Pancreas (tissue), 10 donors: Measurements from ENCODE around the gene NUDT17. TPM values are rescaled to one million over a fixed set of nuclear protein-coding genes. Genes with fewer than 3 reads are reported as not detected.

Source experiments
- ATAC-seq, 4 donors: fragments of 200-7000 bp; cut with Tn5 transposase; one replicate each; pipeline versions ENCODE4 v1.8.0 to v1.9.1; 2020; ENCODE audit warnings: mild to moderate bottlenecking in 4 of 4, moderate library complexity in 4 of 4
- DNase-seq, 6 donors: peaks; one replicate each; pipeline ENCODE4 v3.0.0-alpha.2; 2020
- FAIRE-seq: peaks from 2 replicates; lab custom pipeline; 2012; peaks lifted over from hg19 to GRCh38; lab: Jason Lieb, UNC
- H3K27ac ChIP-seq, 4 donors: fragments of 200-600 bp; sonication (generic); 1 replicate in 3 of 4; 2 replicates in 1 of 4; pipeline versions ENCODE4 v1.5.0 to v1.8.0; 2020
- H3K27me3 ChIP-seq, 4 donors: fragments of 200-600 bp; one replicate each; pipeline ENCODE4 v1.8.0; 2021
- H3K36me3 ChIP-seq, 3 donors: fragments of 200-600 bp; sonication (generic) in 1 of 3; one replicate each; pipeline versions ENCODE4 v1.5.0 to v1.8.0; 2020 to 2021
- H3K4me1 ChIP-seq, 3 donors: fragments of 200-600 bp; one replicate each; pipeline ENCODE4 v1.8.0; 2021
- H3K4me3 ChIP-seq, 4 donors: fragments of 200-600 bp; sonication (generic) in 2 of 4; one replicate each; pipeline versions ENCODE4 v1.5.0 to v1.8.0; 2020 to 2021
- H3K9me3 ChIP-seq, 4 donors: fragments of 200-600 bp; one replicate each; pipeline ENCODE4 v1.8.0; 2021
- CTCF ChIP-seq, 4 donors: fragments of 200-600 bp; sonication (generic) in 3 of 4; IDR thresholded peaks; one replicate each; pipeline versions ENCODE4 v1.5.0 to v1.8.0; 2021; ENCODE audit warnings: antibody characterized with exemption in 4 of 4
- WGBS, 2 donors: extraction: QIAGEN DNeasy Blood & Tissue Kit; methylation state at CpG; one replicate each; pipeline ENCODE4 v1.1.7; 2013; 5-methylcytosine and 5-hydroxymethylcytosine counted together
- intact Hi-C, 3 donors: fragments of 100-400 bp; cut with DNase I; formaldehyde crosslinking; loops; one replicate each; pipeline versions ENCODE4 v1.11.1 to v1.14.2; 2022
- polyA plus RNA-seq, 2 donors: library from polyadenylated mRNA; stranded (reverse); fragments of 200-250 nt; gene quantifications; one replicate each; pipeline ENCODE4 v1.2.3, GENCODE V29; 2013
- total RNA-seq, 6 donors: library from RNA; stranded (reverse); fragmentation: NEBNext Ultra II Directional in 4 of 6; extraction: Animal tissue kit (Norgen Biotek cat#: 25700) in 4 of 6; gene quantifications; one replicate each; pipeline versions ENCODE4 v1.2.1 to v1.2.4, GENCODE V29; 2021 to 2023
- donor health status: healthy with polysubstance abuse.
- donor health status: DM: no; HTN: no; CAD: no; lungs with moderate emphysema.
- donor health status: DM: no; HTN: no; CAD: no.
- donor health status: control.
- donor health status: control.
- donor health status: Bipolar disorder and iron deficiency.
- donor health status: DM: yes; HTN: yes; CAD: no.
- donor health status: DM: no; HTN: no; CAD: no.
- donor health status: DM: no; HTN: no; CAD: no.
- donor health status: DM: yes; HTN: yes; CAD: no.

Gene NUDT17
- total and polyA plus RNA-seq, 8 donors: 1.0 to 3.6 (median 2.0) TPM

- no peaks in the 10 kb centered on the region for H3K9me3 ChIP-seq
- FAIRE-seq (no peak), ATAC-seq (no peak), DNase-seq (no peak)
- no peaks in the 10 kb centered on the region for H3K36me3 ChIP-seq
- H3K4me3 ChIP-seq: no peak overlapping the region
- 71 to 82% methylated on average over 5 of the region's 5 CpGs for WGBS, 2 donors
- no peak for TF ChIP-seq CTCF (IDR thresholded peaks at IDR 0.05)
- intact Hi-C loops: no loop called here
- peaks cover 0 to 3% (median 0%) of the 10 kb centered on the region in 3 donors for H3K4me1 ChIP-seq
- no peaks in the 10 kb centered on the region for H3K27me3 ChIP-seq
- no peak overlapping the region for H3K27ac ChIP-seq
Observed at GRCh38 chr1:145863282-145864018, 18.0 kb downstream of the NUDT17 start.

GRCh38 chr1:145868232-145868631 lies 22.8 kb downstream of the NUDT17 start:
- Histone ChIP-seq H3K27ac (no peak overlapping the region), H3K9me3 (no peaks in the 10 kb centered on the region), H3K4me1 (no peaks in the 10 kb centered on the region), H3K27me3 (no peaks in the 10 kb centered on the region), H3K4me3 (no peak overlapping the region), H3K36me3 (no peaks in the 10 kb centered on the region)
- WGBS, 2 donors: 64 to 69% methylated on average over 4 of the region's 4 CpGs
- DNase-seq (no peak), FAIRE-seq (no peak), ATAC-seq (no peak)
- intact Hi-C loops: no loop called here
- no peak for TF ChIP-seq CTCF (IDR thresholded peaks at IDR 0.05)

- H3K4me1 ChIP-seq: no peaks in the 10 kb centered on the region
- no peaks in the 10 kb centered on the region for H3K9me3 ChIP-seq
- FAIRE-seq (no peak), DNase-seq (no peak), ATAC-seq (peak in 3 of 4 donors; percentile 51 to 77 (median 68))
- peak overlapping the region in 2 of 4 donors; percentile 17 to 23 for H3K27ac ChIP-seq
- WGBS, 2 donors: 63 to 67% methylated on average over 47 of the region's 47 CpGs
- no peaks in the 10 kb centered on the region for H3K36me3 ChIP-seq
- no peak for TF ChIP-seq CTCF (IDR thresholded peaks at IDR 0.05)
- H3K4me3 ChIP-seq: peak overlapping the region in 1 of 4 donors; percentile 30
- intact Hi-C loops: no loop called here
- no peaks in the 10 kb centered on the region for H3K27me3 ChIP-seq
Observed at GRCh38 chr1:145871994-145872924, 26.8 kb downstream of the NUDT17 start.

- no peak for TF ChIP-seq CTCF (IDR thresholded peaks at IDR 0.05)
- H3K27ac ChIP-seq: no peak overlapping the region
- no peak for ATAC-seq
- WGBS, 2 donors: 88 to 96% methylated on average over 12 of the region's 12 CpGs
- no peak for DNase-seq
- H3K9me3 ChIP-seq: no peaks in the 10 kb centered on the region
- H3K27me3 ChIP-seq: no peaks in the 10 kb centered on the region
- no peaks in the 10 kb centered on the region for H3K36me3 ChIP-seq
- intact Hi-C loops: no loop called here
- H3K4me1 ChIP-seq: no peaks in the 10 kb centered on the region
- FAIRE-seq: no peak
- H3K4me3 ChIP-seq: no peak overlapping the region
Observed at GRCh38 chr1:145874646-145875045, 29.2 kb downstream of the NUDT17 start.
